Skeletal muscle satellite cell (primary cell): Measurements from ENCODE around the gene CTDSPL2. TPM values are rescaled to one million over a fixed set of nuclear protein-coding genes. Genes with fewer than 3 reads are reported as not detected.
A peak's percentile ranks its signal among the peaks of the same experiment; 100 is the strongest.

Source experiments
- H3K27me3 ChIP-seq: 2 replicates; pipeline ENCODE4 v1.7.0; 2013; ENCODE audit warnings: low read length; ENCODE audit not compliant: control insufficient read depth, insufficient read depth
- H3K36me3 ChIP-seq: 2 replicates; pipeline ENCODE4 v1.7.0; 2013; ENCODE audit warnings: mild to moderate bottlenecking, control low read depth, low read length; ENCODE audit not compliant: insufficient read depth
- H3K4me1 ChIP-seq: 2 replicates; pipeline ENCODE4 v1.7.0; 2013; ENCODE audit warnings: low read length; ENCODE audit not compliant: control insufficient read depth, insufficient read depth
- H3K4me2 ChIP-seq: 2 replicates; pipeline ENCODE4 v1.7.0; 2013; ENCODE audit warnings: mild to moderate bottlenecking, low read length
- H3K4me3 ChIP-seq: 2 replicates; pipeline ENCODE4 v1.7.0; 2013; ENCODE audit warnings: low read length
- H3K9ac ChIP-seq: 2 replicates; pipeline ENCODE4 v1.7.0; 2013; ENCODE audit warnings: mild to moderate bottlenecking, low read depth, low read length, moderate library complexity
- H3K9me3 ChIP-seq: replicated peaks from 2 replicates; pipeline ENCODE4 v1.7.0; 2013; ENCODE audit warnings: mild to moderate bottlenecking, control low read depth, low read length
- total RNA-seq: library from RNA; depleted of rRNA; stranded (reverse); fragments of >200 nt; gene quantifications from 2 replicates; pipeline ENCODE4 v1.2.3, GENCODE V29; 2012; rRNA removed

The CTDSPL2 gene
- 53.7 and 56.1 TPM in 2 replicates for total RNA-seq

GRCh38 chr15:44426975-44427755 is at the start of gene CTDSPL2:
Gene CTDSPL2, plus strand, starts transcription at chr15:44427629. Its CDS starts 31,386 bp downstream, at chr15:44459015.
- H3K4me3 ChIP-seq = peak within 1 kb of the TSS; percentile 88
- no peaks in the 10 kb centered on the region for H3K36me3 ChIP-seq
- no peaks in the 10 kb centered on the region for H3K27me3 ChIP-seq
- H3K4me1 ChIP-seq = peaks cover 15% of the 10 kb centered on the region
- peak within 1 kb of the TSS; percentile 97 for H3K9ac ChIP-seq
- no peaks in the 10 kb centered on the region for H3K9me3 ChIP-seq
- H3K4me2 ChIP-seq = peak within 1 kb of the TSS; percentile 90

- H3K9ac ChIP-seq = no peak overlapping the region
- H3K4me3 ChIP-seq = no peak overlapping the region
- H3K27me3 ChIP-seq = no peaks in the 10 kb centered on the region
- no peak overlapping the region for H3K4me2 ChIP-seq
- H3K36me3 ChIP-seq = no peaks in the 10 kb centered on the region
- no peaks in the 10 kb centered on the region for H3K9me3 ChIP-seq
- peaks cover 8% of the 10 kb centered on the region for H3K4me1 ChIP-seq
These were observed 46.2 kb upstream of the CTDSPL2 start for GRCh38 chr15:44381236-44381635.

- H3K9ac ChIP-seq = no peak overlapping the region
- no peaks in the 10 kb centered on the region for H3K9me3 ChIP-seq
- H3K4me2 ChIP-seq = no peak overlapping the region
- H3K4me3 ChIP-seq = no peak overlapping the region
- H3K36me3 ChIP-seq = peaks cover 3% of the 10 kb centered on the region
- no peaks in the 10 kb centered on the region for H3K27me3 ChIP-seq
- peaks cover 8% of the 10 kb centered on the region for H3K4me1 ChIP-seq
These were observed 42.0 kb upstream of the CTDSPL2 start for GRCh38 chr15:44385344-44385942.

GRCh38 chr15:44394062-44394461 is 33.4 kb upstream of the CTDSPL2 start:
- H3K9ac ChIP-seq = no peak overlapping the region
- no peaks in the 10 kb centered on the region for H3K4me1 ChIP-seq
- H3K4me2 ChIP-seq = no peak overlapping the region
- H3K36me3 ChIP-seq = no peaks in the 10 kb centered on the region
- H3K4me3 ChIP-seq = no peak overlapping the region
- no peaks in the 10 kb centered on the region for H3K9me3 ChIP-seq
- H3K27me3 ChIP-seq = no peaks in the 10 kb centered on the region

- H3K9me3 ChIP-seq = no peaks in the 10 kb centered on the region
- H3K4me1 ChIP-seq = no peaks in the 10 kb centered on the region
- no peak overlapping the region for H3K9ac ChIP-seq
- H3K4me2 ChIP-seq = no peak overlapping the region
- H3K36me3 ChIP-seq = no peaks in the 10 kb centered on the region
- H3K27me3 ChIP-seq = no peaks in the 10 kb centered on the region
- H3K4me3 ChIP-seq = no peak overlapping the region
These were observed 32.9 kb upstream of the CTDSPL2 start for GRCh38 chr15:44394562-44394961.

GRCh38 chr15:44397869-44398268 is 29.6 kb upstream of the CTDSPL2 start:
- H3K4me1 ChIP-seq = no peaks in the 10 kb centered on the region
- no peak overlapping the region for H3K4me3 ChIP-seq
- H3K36me3 ChIP-seq = no peaks in the 10 kb centered on the region
- no peaks in the 10 kb centered on the region for H3K9me3 ChIP-seq
- no peak overlapping the region for H3K9ac ChIP-seq
- no peaks in the 10 kb centered on the region for H3K27me3 ChIP-seq
- H3K4me2 ChIP-seq = no peak overlapping the region

- no peaks in the 10 kb centered on the region for H3K9me3 ChIP-seq
These were observed 13.4 kb upstream of the CTDSPL2 start for GRCh38 chr15:44414001-44414400.

GRCh38 chr15:44427756-44428724 is 611 bp downstream of the CTDSPL2 start:
- Histone ChIP-seq H3K9me3 (no peaks in the 10 kb centered on the region), H3K36me3 (peaks cover 4% of the 10 kb centered on the region), H3K27me3 (no peaks in the 10 kb centered on the region), H3K4me1 (peaks cover 15% of the 10 kb centered on the region), H3K4me2 (peak overlapping the region; percentile 90), H3K4me3 (peak overlapping the region; percentile 88), H3K9ac (peak overlapping the region; percentile 97)

More at GRCh38 chr15:44414001-44414400, 13.4 kb upstream of the CTDSPL2 start:
- H3K4me2 ChIP-seq = no peak overlapping the region
- H3K36me3 ChIP-seq = no peaks in the 10 kb centered on the region
- no peaks in the 10 kb centered on the region for H3K27me3 ChIP-seq
- no peaks in the 10 kb centered on the region for H3K4me1 ChIP-seq
- H3K9ac ChIP-seq = no peak overlapping the region
- H3K4me3 ChIP-seq = no peak overlapping the region

GRCh38 chr15:44435893-44436667 is 8.7 kb downstream of the CTDSPL2 start:
- H3K4me3 ChIP-seq = no peak overlapping the region
- H3K4me2 ChIP-seq = no peak overlapping the region
- H3K9me3 ChIP-seq = no peaks in the 10 kb centered on the region
- H3K36me3 ChIP-seq = peaks cover 4% of the 10 kb centered on the region
- H3K4me1 ChIP-seq = peaks cover 11% of the 10 kb centered on the region
- no peaks in the 10 kb centered on the region for H3K27me3 ChIP-seq
- H3K9ac ChIP-seq = no peak overlapping the region

- Histone ChIP-seq H3K9ac (no peak overlapping the region), H3K36me3 (no peaks in the 10 kb centered on the region), H3K9me3 (no peaks in the 10 kb centered on the region), H3K4me3 (no peak overlapping the region), H3K4me1 (peaks cover 11% of the 10 kb centered on the region), H3K27me3 (no peaks in the 10 kb centered on the region), H3K4me2 (no peak overlapping the region)
These were observed 11.0 kb downstream of the CTDSPL2 start for GRCh38 chr15:44438402-44438801.
